ENCODE results near the gene PPP3R2. TPM values are rescaled to one million over a fixed set of nuclear protein-coding genes. Genes with fewer than 3 reads are reported as not detected.

The PPP3R2 gene
- total RNA-seq: not detected
- polyA plus RNA-seq: not detected
- total RNA-seq: 0 reads per million in 6 experiments

GRCh38 chr9:101594796-101595195 lies at the start of gene PPP3R2:
Gene PPP3R2, minus strand, starts transcription at chr9:101594969. Its CDS starts 48 bp downstream, at chr9:101594921.
- no peak within 1 kb of the TSS for H3K4me3 Mint-ChIP-seq
- peak within 1 kb of the TSS in 1 of 10 donors; percentile 70 for H3K27ac Mint-ChIP-seq
- ATAC-seq (no peak), DNase-seq (no peak)
- H3K36me3 Mint-ChIP-seq: no peaks in the 10 kb centered on the region
- POLR2A ChIA-PET: no interaction called here
- H3K9me3 Mint-ChIP-seq: no peaks in the 10 kb centered on the region
- H3K4me1 Mint-ChIP-seq: peaks cover 0 to 6% (median 3%) of the 10 kb centered on the region in 4 donors
- H3K27me3 Mint-ChIP-seq: peaks cover 0 to 4% (median 0%) of the 10 kb centered on the region in 5 donors

DNA sequence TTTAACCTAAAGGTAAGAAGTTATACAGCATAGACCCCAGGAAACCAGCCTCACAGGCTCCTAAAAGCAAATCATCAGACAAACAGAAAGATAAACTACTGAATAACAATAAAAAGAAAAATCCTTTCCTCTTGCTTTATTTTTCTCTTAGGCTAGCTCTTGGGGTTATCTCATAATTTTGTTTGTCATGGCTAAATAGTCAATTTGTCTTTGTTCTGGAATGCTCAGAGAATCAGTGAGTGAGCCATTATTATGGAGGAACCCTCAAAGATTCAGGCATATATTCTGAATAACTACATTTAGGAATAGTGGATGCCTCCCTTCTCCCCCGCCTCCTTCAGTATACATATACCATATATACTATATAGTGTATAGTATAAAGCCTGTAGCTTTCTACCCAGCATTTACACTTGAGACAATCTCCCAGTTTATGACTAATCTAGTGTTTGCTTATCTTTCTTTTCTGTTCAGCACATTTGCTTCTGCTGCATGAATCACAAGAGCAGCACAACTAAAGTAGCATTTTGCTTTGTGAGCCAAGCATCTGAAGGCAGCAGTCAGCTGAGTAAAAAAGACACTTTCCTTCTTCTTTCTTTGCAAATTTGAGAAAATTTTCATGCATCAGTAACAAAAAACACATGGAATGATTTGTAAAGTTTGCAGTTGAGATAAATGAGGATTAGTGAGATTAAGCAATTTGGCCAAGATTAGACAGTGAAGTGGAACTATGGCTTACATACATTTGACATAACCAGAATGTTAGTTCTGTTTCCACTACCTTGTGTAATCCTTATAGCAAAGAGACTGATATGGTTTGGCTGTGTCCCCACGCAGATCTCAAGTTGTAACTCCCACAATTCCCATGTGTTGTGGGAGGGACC lies 45.3 kb upstream of the PPP3R2 start:
- POLR2A ChIA-PET: no interaction called here
- Mint-ChIP-seq H3K4me3 (no peak overlapping the region), H3K27me3 (peaks cover 0 to 2% (median 0%) of the 10 kb centered on the region in 5 donors)

DNA sequence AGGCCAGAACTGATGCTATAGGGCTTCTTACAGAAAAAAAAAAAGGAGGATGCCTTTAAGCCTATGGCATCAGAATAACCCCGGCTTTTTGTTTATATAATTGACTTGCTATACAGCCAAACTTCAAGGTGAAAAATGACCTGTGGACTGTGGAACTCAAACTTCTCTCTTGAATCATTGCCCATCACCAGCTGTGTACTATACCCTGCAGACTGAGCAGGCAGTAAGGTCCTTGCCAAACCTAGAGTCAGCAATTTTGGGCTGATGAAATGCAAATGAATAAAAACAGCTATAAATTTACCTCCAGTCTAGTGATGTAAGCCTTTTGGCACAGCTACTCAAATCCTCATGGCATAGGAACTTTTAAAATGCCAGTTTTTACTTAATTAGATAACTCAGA lies 44.5 kb upstream of the PPP3R2 start:
- no peaks in the 10 kb centered on the region for H3K4me1 Mint-ChIP-seq

More for the DNA sequence above, 45.3 kb upstream of the PPP3R2 start:
- DNase-seq (no peak), ATAC-seq (no peak)
- no peaks in the 10 kb centered on the region for H3K4me1 Mint-ChIP-seq
- no peak overlapping the region for H3K27ac Mint-ChIP-seq
- H3K9me3 Mint-ChIP-seq: peaks cover 0 to 13% (median 5%) of the 10 kb centered on the region in 9 donors
- no peaks in the 10 kb centered on the region for H3K36me3 Mint-ChIP-seq

DNA sequence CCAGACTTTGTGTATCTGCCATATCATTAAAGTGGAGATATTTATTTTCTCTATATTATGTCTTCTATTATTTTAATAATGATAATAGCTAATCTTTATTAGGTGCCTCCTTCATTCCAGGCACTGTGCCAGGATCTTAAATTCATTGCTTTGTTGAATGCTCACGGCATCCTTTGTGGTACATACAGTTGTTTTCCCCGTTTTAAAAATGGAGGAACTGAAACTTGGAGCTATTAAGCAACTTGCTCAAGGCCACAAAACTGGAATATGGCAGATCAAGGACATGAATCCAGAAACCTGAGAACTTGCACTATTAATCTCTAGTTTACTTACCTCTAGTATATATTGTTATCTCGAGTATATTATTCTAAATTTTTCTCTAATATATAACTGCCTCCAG lies 41.5 kb upstream of the PPP3R2 start:
- no peak overlapping the region for H3K4me3 Mint-ChIP-seq
- H3K27me3 Mint-ChIP-seq: peaks cover 0 to 2% (median 0%) of the 10 kb centered on the region in 5 donors
- POLR2A ChIA-PET: no interaction called here
- ATAC-seq: no peak
- H3K36me3 Mint-ChIP-seq: no peaks in the 10 kb centered on the region
- H3K27ac Mint-ChIP-seq: no peak overlapping the region
- no peak for DNase-seq
- no peaks in the 10 kb centered on the region for H3K4me1 Mint-ChIP-seq
- peaks cover 0 to 6% (median 0%) of the 10 kb centered on the region in 9 donors for H3K9me3 Mint-ChIP-seq

More for the DNA sequence above, 44.5 kb upstream of the PPP3R2 start:
- DNase-seq: no peak
- no peak for ATAC-seq
- no peaks in the 10 kb centered on the region for H3K36me3 Mint-ChIP-seq
- H3K9me3 Mint-ChIP-seq: peaks cover 0 to 12% (median 5%) of the 10 kb centered on the region in 9 donors
- POLR2A ChIA-PET: no interaction called here
- H3K27ac Mint-ChIP-seq: no peak overlapping the region
- H3K4me3 Mint-ChIP-seq: no peak overlapping the region
- H3K27me3 Mint-ChIP-seq: peaks cover 0 to 2% (median 0%) of the 10 kb centered on the region in 5 donors

DNA sequence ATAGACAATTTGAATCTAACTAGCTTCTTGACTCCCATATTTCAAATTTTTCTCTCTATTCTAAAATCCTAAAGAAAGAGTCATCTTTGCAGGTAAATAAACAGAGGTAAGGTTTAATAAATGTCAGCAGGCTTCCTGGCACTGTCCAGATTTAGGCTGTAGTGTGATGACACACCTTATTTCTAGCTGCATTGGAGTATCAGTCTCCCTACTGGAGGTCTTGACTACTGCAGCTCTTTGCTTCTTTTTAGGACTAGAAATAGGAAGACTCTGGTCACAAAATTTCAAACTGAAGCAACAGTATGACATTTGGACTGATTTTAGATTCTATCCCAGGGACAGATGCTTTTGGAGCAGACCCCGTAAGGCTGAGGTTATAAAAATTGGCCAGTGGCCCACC lies 40.7 kb upstream of the PPP3R2 start:
- Mint-ChIP-seq H3K4me1 (no peaks in the 10 kb centered on the region), H3K27me3 (peaks cover 0 to 2% (median 0%) of the 10 kb centered on the region in 5 donors), H3K9me3 (peaks cover 0 to under 1% (median 0%) of the 10 kb centered on the region in 9 donors), H3K36me3 (no peaks in the 10 kb centered on the region), H3K27ac (no peak overlapping the region), H3K4me3 (no peak overlapping the region)
- DNase-seq: no peak
- no peak for ATAC-seq
- POLR2A ChIA-PET: no interaction called here

- POLR2A ChIA-PET: no interaction called here
- Mint-ChIP-seq H3K9me3 (no peaks in the 10 kb centered on the region), H3K4me1 (no peaks in the 10 kb centered on the region), H3K36me3 (no peaks in the 10 kb centered on the region), H3K27me3 (peaks cover 0 to 2% (median 0%) of the 10 kb centered on the region in 5 donors), H3K27ac (no peak overlapping the region), H3K4me3 (no peak overlapping the region)
- ATAC-seq: no peak
- no peak for DNase-seq
These were observed 40.1 kb upstream of the PPP3R2 start for GRCh38 chr9:101634741-101635409.

DNA sequence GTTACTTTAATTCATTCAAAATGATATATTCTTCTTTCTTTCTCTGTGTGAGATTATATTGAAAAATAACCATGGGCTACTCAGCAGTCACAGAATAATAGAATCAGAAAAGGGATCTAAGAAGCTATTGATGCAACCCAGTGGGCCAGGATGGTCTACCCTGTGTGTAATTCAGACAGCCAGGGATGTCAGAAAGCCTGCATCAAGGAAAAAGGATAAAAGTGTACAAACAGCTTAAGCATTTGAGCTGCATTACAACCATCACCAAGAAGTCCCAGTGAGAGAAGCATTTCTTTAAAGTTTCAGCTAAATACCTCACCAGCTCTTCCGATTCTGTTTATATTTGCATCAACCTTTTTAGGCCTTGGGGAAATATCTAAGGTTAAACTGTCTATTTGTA lies 37.8 kb upstream of the PPP3R2 start:
- no peaks in the 10 kb centered on the region for H3K9me3 Mint-ChIP-seq
- H3K27me3 Mint-ChIP-seq: peaks cover 0 to 2% (median 0%) of the 10 kb centered on the region in 5 donors
- no peak for ATAC-seq
- DNase-seq: no peak
- no peaks in the 10 kb centered on the region for H3K36me3 Mint-ChIP-seq
- no peak overlapping the region for H3K4me3 Mint-ChIP-seq
- no peaks in the 10 kb centered on the region for H3K4me1 Mint-ChIP-seq
- H3K27ac Mint-ChIP-seq: no peak overlapping the region
- POLR2A ChIA-PET: no interaction called here

DNA sequence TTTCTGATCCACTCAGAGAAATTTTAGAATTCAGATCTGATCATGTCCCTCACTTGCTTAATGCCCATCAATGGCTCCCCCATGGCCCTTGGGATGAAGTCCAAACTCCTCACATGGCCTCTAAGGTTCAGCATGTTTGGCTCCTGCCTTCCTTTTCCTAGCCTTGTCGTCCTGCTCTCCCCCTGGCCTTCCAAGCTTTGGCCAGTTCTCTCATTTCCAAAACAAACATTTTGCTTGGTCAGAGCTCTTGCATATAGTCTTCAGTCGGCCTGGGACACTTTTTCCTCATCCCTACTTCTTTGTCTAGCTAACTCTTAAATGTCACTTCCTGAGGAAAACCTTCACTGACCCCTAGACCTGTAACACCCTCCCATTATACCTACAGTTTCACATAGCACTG lies 37.1 kb upstream of the PPP3R2 start:
- no peaks in the 10 kb centered on the region for H3K9me3 Mint-ChIP-seq
- no peak overlapping the region for H3K27ac Mint-ChIP-seq
- no peaks in the 10 kb centered on the region for H3K36me3 Mint-ChIP-seq

GRCh38 chr9:101629636-101630035 lies 34.9 kb upstream of the PPP3R2 start:
- Mint-ChIP-seq H3K36me3 (no peaks in the 10 kb centered on the region), H3K27me3 (no peaks in the 10 kb centered on the region), H3K4me3 (no peak overlapping the region), H3K27ac (no peak overlapping the region), H3K9me3 (no peaks in the 10 kb centered on the region), H3K4me1 (peaks cover 3 to 7% (median 5%) of the 10 kb centered on the region in 4 donors)
- DNase-seq (no peak), ATAC-seq (no peak)
- POLR2A ChIA-PET: no interaction called here

More for the DNA sequence above, 37.1 kb upstream of the PPP3R2 start:
- DNase-seq: no peak
- peaks cover 0 to 2% (median 0%) of the 10 kb centered on the region in 5 donors for H3K27me3 Mint-ChIP-seq
- POLR2A ChIA-PET: no interaction called here
- no peak overlapping the region for H3K4me3 Mint-ChIP-seq
- no peak for ATAC-seq
- H3K4me1 Mint-ChIP-seq: no peaks in the 10 kb centered on the region

GRCh38 chr9:101628173-101628572 lies 33.4 kb upstream of the PPP3R2 start:
- Mint-ChIP-seq H3K4me3 (no peak overlapping the region), H3K4me1 (peaks cover 3 to 7% (median 5%) of the 10 kb centered on the region in 4 donors), H3K9me3 (no peaks in the 10 kb centered on the region), H3K27ac (no peak overlapping the region), H3K36me3 (no peaks in the 10 kb centered on the region), H3K27me3 (peaks cover 0 to under 1% (median 0%) of the 10 kb centered on the region in 5 donors)
- no peak for DNase-seq
- ATAC-seq: no peak
- POLR2A ChIA-PET: no interaction called here

- Mint-ChIP-seq H3K27ac (no peak overlapping the region), H3K4me1 (peaks cover 3 to 7% (median 5%) of the 10 kb centered on the region in 4 donors), H3K27me3 (peaks cover 0 to 2% (median 0%) of the 10 kb centered on the region in 5 donors), H3K4me3 (no peak overlapping the region), H3K36me3 (no peaks in the 10 kb centered on the region), H3K9me3 (no peaks in the 10 kb centered on the region)
- no peak for DNase-seq
- ATAC-seq: no peak
- POLR2A ChIA-PET: no interaction called here
These were observed 31.5 kb upstream of the PPP3R2 start for GRCh38 chr9:101626295-101626694.

GRCh38 chr9:101625876-101626275 lies 31.1 kb upstream of the PPP3R2 start:
- Mint-ChIP-seq H3K27ac (no peak overlapping the region), H3K36me3 (no peaks in the 10 kb centered on the region), H3K9me3 (peaks cover 0 to under 1% (median 0%) of the 10 kb centered on the region in 9 donors), H3K27me3 (peaks cover 0 to 2% (median 0%) of the 10 kb centered on the region in 5 donors), H3K4me3 (no peak overlapping the region), H3K4me1 (peaks cover 3 to 7% (median 5%) of the 10 kb centered on the region in 4 donors)
- ATAC-seq (no peak), DNase-seq (no peak)
- POLR2A ChIA-PET: no interaction called here

DNA sequence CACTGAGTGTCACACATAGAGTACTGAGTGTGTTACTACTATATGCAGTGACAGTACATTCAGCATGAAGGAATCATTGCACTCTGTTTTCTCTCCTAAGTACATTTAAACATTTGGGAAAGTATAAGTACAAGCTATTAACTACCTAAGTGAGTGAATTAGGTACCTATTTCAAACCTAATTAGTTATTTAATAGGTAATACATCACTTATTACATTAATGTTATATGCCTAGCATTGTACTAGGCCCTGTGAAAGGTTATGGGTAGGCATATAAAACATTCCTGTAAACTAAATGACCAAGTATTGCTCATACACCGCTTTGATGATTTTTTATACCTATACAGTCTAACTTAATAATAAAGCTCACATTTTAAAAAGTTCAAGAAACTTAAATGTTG lies 25.7 kb upstream of the PPP3R2 start:
- H3K4me1 Mint-ChIP-seq: no peaks in the 10 kb centered on the region
- no peaks in the 10 kb centered on the region for H3K36me3 Mint-ChIP-seq
- H3K4me3 Mint-ChIP-seq: no peak overlapping the region
- peaks cover 0 to 2% (median 0%) of the 10 kb centered on the region in 5 donors for H3K27me3 Mint-ChIP-seq
- POLR2A ChIA-PET: no interaction called here
- DNase-seq (no peak), ATAC-seq (no peak)
- H3K9me3 Mint-ChIP-seq: peaks cover 0 to 8% (median 0%) of the 10 kb centered on the region in 9 donors
- no peak overlapping the region for H3K27ac Mint-ChIP-seq

Measured in naive thymus-derived CD8-positive, alpha-beta T cell (primary cell).